Measurements from ENCODE around the gene TREH.
"Not testable (repeated sequence)": the region's sequence is repeated elsewhere in the genome, so short reads cannot be mapped to it uniquely, and the experiment has no call there.

Gene TREH, protein sequence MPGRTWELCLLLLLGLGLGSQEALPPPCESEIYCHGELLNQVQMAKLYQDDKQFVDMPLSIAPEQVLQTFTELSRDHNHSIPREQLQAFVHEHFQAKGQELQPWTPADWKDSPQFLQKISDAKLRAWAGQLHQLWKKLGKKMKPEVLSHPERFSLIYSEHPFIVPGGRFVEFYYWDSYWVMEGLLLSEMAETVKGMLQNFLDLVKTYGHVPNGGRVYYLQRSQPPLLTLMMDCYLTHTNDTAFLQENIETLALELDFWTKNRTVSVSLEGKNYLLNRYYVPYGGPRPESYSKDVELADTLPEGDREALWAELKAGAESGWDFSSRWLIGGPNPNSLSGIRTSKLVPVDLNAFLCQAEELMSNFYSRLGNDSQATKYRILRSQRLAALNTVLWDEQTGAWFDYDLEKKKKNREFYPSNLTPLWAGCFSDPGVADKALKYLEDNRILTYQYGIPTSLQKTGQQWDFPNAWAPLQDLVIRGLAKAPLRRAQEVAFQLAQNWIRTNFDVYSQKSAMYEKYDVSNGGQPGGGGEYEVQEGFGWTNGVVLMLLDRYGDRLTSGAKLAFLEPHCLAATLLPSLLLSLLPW

GRCh38 chr11:118679483-118679882 is at the start of gene TREH:
TSS of gene TREH (minus strand) at chr11:118679650. CDS start at chr11:118679627, 23 bp downstream.
- Histone ChIP-seq H3K4me3 (ENCODE audit: low read length) (no peak within 1 kb of the TSS), H3K36me3 (ENCODE audit: control insufficient read depth, low read depth, low read length) (no peaks in the 10 kb centered on the region), H3K27me3 (ENCODE audit: control insufficient read depth, insufficient read depth, low read length) (no peaks in the 10 kb centered on the region), H3K9ac (ENCODE audit: low read length) (no peak within 1 kb of the TSS), H3K9me3 (ENCODE audit: control insufficient read depth, low read depth, low read length) (peaks cover 7% of the 10 kb centered on the region), H3K4me1 (ENCODE audit: control insufficient read depth, low read depth, low read length) (no peaks in the 10 kb centered on the region), H3K27ac (ENCODE audit: low read length) (no peak within 1 kb of the TSS)

GRCh38 chr11:118728112-118728511 is 48.7 kb upstream of the TREH start:
- H3K9ac ChIP-seq (ENCODE audit: low read length) = not testable (repeated sequence)
- peak overlapping the region; percentile 37 for H3K4me3 ChIP-seq (ENCODE audit: low read length)

GRCh38 chr11:118727721-118728066 is 48.2 kb upstream of the TREH start:
- H3K27me3 ChIP-seq (ENCODE audit: control insufficient read depth, insufficient read depth, low read length); H3K27ac ChIP-seq (ENCODE audit: low read length): not testable (repeated sequence)

More at GRCh38 chr11:118728112-118728511, 48.7 kb upstream of the TREH start:
- peaks cover 11% of the 10 kb centered on the region for H3K4me1 ChIP-seq (ENCODE audit: control insufficient read depth, low read depth, low read length)
- H3K36me3 ChIP-seq (ENCODE audit: control insufficient read depth, low read depth, low read length); H3K27ac ChIP-seq (ENCODE audit: low read length); H3K9me3 ChIP-seq (ENCODE audit: control insufficient read depth, low read depth, low read length); H3K27me3 ChIP-seq (ENCODE audit: control insufficient read depth, insufficient read depth, low read length): not testable (repeated sequence)

GRCh38 chr11:118727001-118727720 is 47.7 kb upstream of the TREH start:
- not testable (repeated sequence) for H3K9ac ChIP-seq (ENCODE audit: low read length)

More at GRCh38 chr11:118727721-118728066, 48.2 kb upstream of the TREH start:
- not testable (repeated sequence) for H3K9ac ChIP-seq (ENCODE audit: low read length); H3K9me3 ChIP-seq (ENCODE audit: control insufficient read depth, low read depth, low read length); H3K36me3 ChIP-seq (ENCODE audit: control insufficient read depth, low read depth, low read length)
- Histone ChIP-seq H3K4me1 (ENCODE audit: control insufficient read depth, low read depth, low read length) (peaks cover 11% of the 10 kb centered on the region), H3K4me3 (ENCODE audit: low read length) (peak overlapping the region; percentile 37)

DNA sequence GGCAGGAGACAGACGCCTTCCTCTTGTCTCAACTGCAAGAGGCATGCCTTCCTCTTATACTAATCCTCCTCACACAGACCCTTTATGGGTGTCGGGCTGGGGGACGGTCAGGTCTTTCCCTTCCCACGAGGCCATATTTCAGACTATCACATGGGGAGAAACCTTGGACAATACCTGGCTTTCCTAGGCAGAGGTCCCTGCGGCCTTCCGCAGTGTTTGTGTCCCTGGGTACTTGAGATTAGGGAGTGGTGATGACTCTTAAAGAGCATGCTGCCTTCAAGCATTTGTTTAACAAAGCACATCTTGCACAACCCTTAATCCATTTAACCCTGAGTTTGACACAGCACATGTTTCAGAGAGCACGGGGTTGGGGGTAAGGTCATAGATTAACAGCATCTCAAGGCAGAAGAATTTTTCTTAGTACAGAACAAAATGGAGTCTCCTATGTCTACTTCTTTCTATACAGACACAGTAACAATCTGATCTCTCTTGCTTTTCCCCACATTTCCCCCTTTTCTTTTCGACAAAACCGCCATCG is 42.1 kb upstream of the TREH start:
- H3K27ac ChIP-seq (ENCODE audit: low read length); H3K27me3 ChIP-seq (ENCODE audit: control insufficient read depth, insufficient read depth, low read length); H3K4me3 ChIP-seq (ENCODE audit: low read length); H3K36me3 ChIP-seq (ENCODE audit: control insufficient read depth, low read depth, low read length); H3K9ac ChIP-seq (ENCODE audit: low read length); H3K9me3 ChIP-seq (ENCODE audit: control insufficient read depth, low read depth, low read length): not testable (repeated sequence)
- H3K4me1 ChIP-seq (ENCODE audit: control insufficient read depth, low read depth, low read length) = peaks cover 11% of the 10 kb centered on the region

More at GRCh38 chr11:118727001-118727720, 47.7 kb upstream of the TREH start:
- H3K27me3 ChIP-seq (ENCODE audit: control insufficient read depth, insufficient read depth, low read length); H3K27ac ChIP-seq (ENCODE audit: low read length); H3K9me3 ChIP-seq (ENCODE audit: control insufficient read depth, low read depth, low read length); H3K36me3 ChIP-seq (ENCODE audit: control insufficient read depth, low read depth, low read length): not testable (repeated sequence)
- H3K4me3 ChIP-seq (ENCODE audit: low read length) = peak overlapping the region; percentile 37
- H3K4me1 ChIP-seq (ENCODE audit: control insufficient read depth, low read depth, low read length) = peaks cover 11% of the 10 kb centered on the region

DNA sequence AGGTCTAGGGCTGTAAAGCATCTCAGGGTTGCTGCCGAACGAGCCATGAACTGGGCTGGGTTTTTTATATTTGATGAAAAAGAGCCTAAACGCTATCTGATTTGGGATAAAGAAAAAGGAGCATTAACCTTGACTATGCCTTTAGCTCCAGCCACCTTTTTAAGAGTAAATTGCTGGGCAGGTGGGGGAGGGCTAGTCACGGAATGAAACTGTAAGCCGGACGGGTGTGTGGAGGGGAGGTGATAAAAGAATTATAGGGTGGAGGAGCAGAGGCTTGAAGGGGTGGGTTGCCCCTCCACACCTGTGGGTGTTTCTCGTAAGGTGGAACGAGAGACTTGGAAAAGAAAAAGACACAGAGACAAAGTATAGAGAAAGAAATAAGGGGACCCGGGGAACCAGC is 41.3 kb upstream of the TREH start:
- not testable (repeated sequence) for H3K9me3 ChIP-seq (ENCODE audit: control insufficient read depth, low read depth, low read length); H3K27ac ChIP-seq (ENCODE audit: low read length); H3K4me1 ChIP-seq (ENCODE audit: control insufficient read depth, low read depth, low read length); H3K4me3 ChIP-seq (ENCODE audit: low read length); H3K9ac ChIP-seq (ENCODE audit: low read length); H3K27me3 ChIP-seq (ENCODE audit: control insufficient read depth, insufficient read depth, low read length); H3K36me3 ChIP-seq (ENCODE audit: control insufficient read depth, low read depth, low read length)

DNA sequence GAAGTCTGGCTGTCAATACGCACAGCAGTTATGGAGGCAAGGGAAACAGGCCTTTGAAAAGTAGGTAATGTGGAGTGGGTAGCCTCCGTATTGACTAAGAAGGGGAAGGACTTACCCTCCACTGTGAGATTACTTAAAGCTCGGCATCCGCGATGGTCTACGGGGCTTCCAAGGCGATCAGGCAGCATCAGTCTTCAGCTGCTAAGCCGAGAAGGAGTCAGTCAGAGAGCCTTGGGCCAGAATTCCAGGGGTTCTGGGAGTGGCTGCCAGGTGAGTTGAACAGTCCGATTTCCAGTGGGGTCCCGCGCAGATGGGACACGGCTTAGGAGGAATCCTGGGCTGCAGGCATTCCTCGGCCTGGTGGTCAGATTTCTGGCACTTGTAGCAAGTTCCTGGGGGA is 40.6 kb upstream of the TREH start:
- H3K4me3 ChIP-seq (ENCODE audit: low read length) = peak overlapping the region; percentile 33
- peaks cover 15% of the 10 kb centered on the region for H3K4me1 ChIP-seq (ENCODE audit: control insufficient read depth, low read depth, low read length)
- not testable (repeated sequence) for H3K36me3 ChIP-seq (ENCODE audit: control insufficient read depth, low read depth, low read length); H3K9ac ChIP-seq (ENCODE audit: low read length); H3K27ac ChIP-seq (ENCODE audit: low read length); H3K27me3 ChIP-seq (ENCODE audit: control insufficient read depth, insufficient read depth, low read length); H3K9me3 ChIP-seq (ENCODE audit: control insufficient read depth, low read depth, low read length)

GRCh38 chr11:118718562-118718961 is 39.1 kb upstream of the TREH start:
- not testable (repeated sequence) for H3K36me3 ChIP-seq (ENCODE audit: control insufficient read depth, low read depth, low read length); H3K9ac ChIP-seq (ENCODE audit: low read length); H3K27me3 ChIP-seq (ENCODE audit: control insufficient read depth, insufficient read depth, low read length); H3K4me3 ChIP-seq (ENCODE audit: low read length); H3K9me3 ChIP-seq (ENCODE audit: control insufficient read depth, low read depth, low read length); H3K27ac ChIP-seq (ENCODE audit: low read length)
- H3K4me1 ChIP-seq (ENCODE audit: control insufficient read depth, low read depth, low read length) = peaks cover 19% of the 10 kb centered on the region

- not testable (repeated sequence) for H3K36me3 ChIP-seq (ENCODE audit: control insufficient read depth, low read depth, low read length); H3K4me3 ChIP-seq (ENCODE audit: low read length); H3K9me3 ChIP-seq (ENCODE audit: control insufficient read depth, low read depth, low read length); H3K27me3 ChIP-seq (ENCODE audit: control insufficient read depth, insufficient read depth, low read length); H3K9ac ChIP-seq (ENCODE audit: low read length); H3K27ac ChIP-seq (ENCODE audit: low read length)
- peaks cover 19% of the 10 kb centered on the region for H3K4me1 ChIP-seq (ENCODE audit: control insufficient read depth, low read depth, low read length)
Observed at GRCh38 chr11:118717733-118718132, 38.3 kb upstream of the TREH start.

- not testable (repeated sequence) for H3K9ac ChIP-seq (ENCODE audit: low read length); H3K27me3 ChIP-seq (ENCODE audit: control insufficient read depth, insufficient read depth, low read length); H3K4me3 ChIP-seq (ENCODE audit: low read length); H3K9me3 ChIP-seq (ENCODE audit: control insufficient read depth, low read depth, low read length); H3K27ac ChIP-seq (ENCODE audit: low read length); H3K36me3 ChIP-seq (ENCODE audit: control insufficient read depth, low read depth, low read length)
- H3K4me1 ChIP-seq (ENCODE audit: control insufficient read depth, low read depth, low read length) = peaks cover 19% of the 10 kb centered on the region
Observed at GRCh38 chr11:118717221-118717620, 37.8 kb upstream of the TREH start.

- H3K9ac ChIP-seq (ENCODE audit: low read length) = peak overlapping the region; percentile 79
- H3K4me3 ChIP-seq (ENCODE audit: low read length) = peak overlapping the region; percentile 14
- peaks cover 19% of the 10 kb centered on the region for H3K4me1 ChIP-seq (ENCODE audit: control insufficient read depth, low read depth, low read length)
- no peaks in the 10 kb centered on the region for H3K9me3 ChIP-seq (ENCODE audit: control insufficient read depth, low read depth, low read length)
- H3K36me3 ChIP-seq (ENCODE audit: control insufficient read depth, low read depth, low read length) = no peaks in the 10 kb centered on the region
- peak overlapping the region; percentile 92 for H3K27ac ChIP-seq (ENCODE audit: low read length)
- H3K27me3 ChIP-seq (ENCODE audit: control insufficient read depth, insufficient read depth, low read length) = no peaks in the 10 kb centered on the region
Observed at GRCh38 chr11:118715837-118716260, 36.4 kb upstream of the TREH start.
